Gastroesophageal sphincter (tissue), 3 donors: ENCODE data around the gene HSD17B13.

ENCODE experiments used
- CTCF ChIP-seq, 4 experiments: fragments of 200-600 bp in 2 of 4; fragments of 450-650 bp in 2 of 4; sonication (generic) in 1 of 4; IDR thresholded peaks; one replicate each; pipeline ENCODE4 v1.5.1; 2017 to 2019; ENCODE audit warnings: antibody characterized with exemption in 4 of 4, mild to moderate bottlenecking in 2 of 4, moderate library complexity in 2 of 4
- POLR2A ChIP-seq, 2 donors: fragments of 450-650 bp; IDR thresholded peaks; one replicate each; pipeline ENCODE4 v1.6.1; 2017; ENCODE audit warnings: antibody characterized with exemption in 2 of 2, mild to moderate bottlenecking in 2 of 2, moderate library complexity in 1 of 2

GRCh38 chr4:87342872-87343271, 20.2 kb upstream of the HSD17B13 start:
- TF ChIP-seq CTCF (IDR thresholded peaks at IDR 0.05) (no peak), POLR2A (IDR thresholded peaks at IDR 0.05) (no peak)
